Transverse colon (tissue), 4 donors: Measurements from ENCODE around the gene CHCHD3. TPM values are rescaled to one million over a fixed set of nuclear protein-coding genes. Genes with fewer than 3 reads are reported as not detected.

ENCODE experiments used
- DNase-seq: peaks from one replicate; pipeline ENCODE4 v3.0.0-alpha.2; 2019
- H3K27ac ChIP-seq, 4 donors: fragments of 200-600 bp; sonication (generic); 2 replicates each; pipeline ENCODE4 v1.5.1; 2016 to 2018; ENCODE audit warnings: inconsistent platforms in 4 of 4
- H3K27me3 ChIP-seq: fragments of 200-600 bp; sonication (generic); 2 replicates; pipeline ENCODE4 v1.5.1; 2017; ENCODE audit warnings: inconsistent platforms
- H3K36me3 ChIP-seq, 4 donors: fragments of 200-600 bp; sonication (generic); 2 replicates each; pipeline ENCODE4 v1.5.1; 2017 to 2019; ENCODE audit warnings: inconsistent platforms in 4 of 4
- H3K4me1 ChIP-seq, 4 donors: fragments of 200-600 bp; sonication (generic); 2 replicates each; pipeline ENCODE4 v1.5.1; 2017 to 2020; ENCODE audit warnings: inconsistent platforms in 4 of 4
- H3K4me3 ChIP-seq, 4 donors: fragments of 200-600 bp; sonication (generic); 1 replicate in 1 of 4; 2 replicates in 3 of 4; pipeline versions ENCODE4 v1.5.1 to v1.6.1; 2017 to 2019; ENCODE audit warnings: inconsistent platforms in 4 of 4
- H3K9me3 ChIP-seq, 2 donors: fragments of 200-600 bp; sonication (generic); 2 replicates each; pipeline ENCODE4 v1.5.1; 2017 to 2019; ENCODE audit warnings: inconsistent platforms in 2 of 2
- CTCF ChIP-seq, 5 experiments: fragments of 200-600 bp in 3 of 5; fragments of 450-650 bp in 2 of 5; sonication (generic) in 3 of 5; IDR thresholded peaks; 1 replicate in 2 of 5; 2 replicates in 3 of 5; pipeline ENCODE4 v1.5.1; 2016 to 2017; ENCODE audit warnings: antibody characterized with exemption in 5 of 5, inconsistent platforms in 3 of 5, mild to moderate bottlenecking in 2 of 5, moderate library complexity in 1 of 5
- EP300 ChIP-seq: sonication (generic); formaldehyde crosslinking; IDR thresholded peaks from one replicate; pipeline ENCODE4 v1.6.1; 2017; ENCODE audit warnings: antibody characterized with exemption, low read depth
- POLR2A ChIP-seq: fragments of 450-650 bp; IDR thresholded peaks from one replicate; pipeline ENCODE4 v1.6.1; 2016; ENCODE audit warnings: antibody characterized with exemption, mild to moderate bottlenecking, moderate library complexity
- POLR2AphosphoS5 ChIP-seq, 3 donors: sonication (generic); formaldehyde crosslinking; IDR thresholded peaks; one replicate each; pipeline ENCODE4 v1.6.1; 2016; ENCODE audit warnings: antibody characterized with exemption in 3 of 3
- WGBS, 2 donors: methylation state at CpG; one replicate each; pipeline ENCODE4 v1.1.5; 2018; ENCODE audit warnings: low coverage in 1 of 2; 5-methylcytosine and 5-hydroxymethylcytosine counted together
- in situ Hi-C, 4 donors: fragments of 200-750 bp; cut with MboI; loops; one replicate each; pipeline versions ENCODE4 v1.15.0 to v1.15.1; 2017; ENCODE audit warnings: low sequenced_read_pairs in 3 of 4, low pct_ligation_motif_present in 1 of 4, low pct_unique_long_range_greater_than_20kb in 1 of 4
- intact Hi-C: fragments of 100-400 bp; cut with DNase I; formaldehyde crosslinking; loops from one replicate; pipeline ENCODE4 v1.15.1; 2023; ENCODE audit warnings: low total_unique reads
- total RNA-seq, 4 donors: library from RNA; depleted of rRNA; stranded (reverse); fragments of >200 nt; gene quantifications; one replicate each; pipeline ENCODE4 v1.1.0, GENCODE V29; 2016

CHCHD3 gene
- total RNA-seq, 4 donors from 2014 or later, result 49.4 to 78.1 (median 52.9) TPM

- H3K9me3 ChIP-seq, result no peaks in the 10 kb centered on the region
- intact Hi-C loops, result no loop called here
- no peaks in the 10 kb centered on the region for H3K36me3 ChIP-seq
- peaks cover 0 to 10% (median 2%) of the 10 kb centered on the region in 4 donors for H3K4me1 ChIP-seq
- TF ChIP-seq POLR2A (no peak), CTCF (IDR thresholded peaks at IDR 0.05) (no peak), EP300 (no peak), POLR2AphosphoS5 (IDR thresholded peaks at IDR 0.05) (no peak)
- H3K27ac ChIP-seq, result no peak overlapping the region
- no peaks in the 10 kb centered on the region for H3K27me3 ChIP-seq
- in situ Hi-C loops, result no loop called here
- H3K4me3 ChIP-seq, result no peak overlapping the region
- WGBS, 2 donors, result 60 to 86% methylated on average over 1 to 2 of the region's 2 CpGs
- no peak for DNase-seq
Measured at GRCh38 chr7:132956556-132956955, 125.3 kb downstream of the CHCHD3 start.

GRCh38 chr7:132953468-132953867 lies 128.4 kb downstream of the CHCHD3 start:
- no peak overlapping the region for H3K27ac ChIP-seq
- DNase-seq, result no peak
- 61 to 71% methylated on average over 1 to 2 of the region's 2 CpGs for WGBS, 2 donors
- intact Hi-C loops (no loop called here), in situ Hi-C loops (no loop called here)
- peaks cover 0 to 10% (median 2%) of the 10 kb centered on the region in 4 donors for H3K4me1 ChIP-seq
- H3K27me3 ChIP-seq, result no peaks in the 10 kb centered on the region
- TF ChIP-seq CTCF (IDR thresholded peaks at IDR 0.05) (no peak), POLR2A (no peak), POLR2AphosphoS5 (IDR thresholded peaks at IDR 0.05) (no peak), EP300 (no peak)
- H3K4me3 ChIP-seq, result no peak overlapping the region
- no peaks in the 10 kb centered on the region for H3K9me3 ChIP-seq
- no peaks in the 10 kb centered on the region for H3K36me3 ChIP-seq

- no peak overlapping the region for H3K27ac ChIP-seq
- WGBS, 2 donors, result 50 to 86% methylated on average over 1 of the region's 1 CpG
- H3K9me3 ChIP-seq, result no peaks in the 10 kb centered on the region
- H3K4me3 ChIP-seq, result no peak overlapping the region
- no peaks in the 10 kb centered on the region for H3K36me3 ChIP-seq
- intact Hi-C loops, result no loop called here
- H3K27me3 ChIP-seq, result no peaks in the 10 kb centered on the region
- no peak for DNase-seq
- TF ChIP-seq CTCF (IDR thresholded peaks at IDR 0.05) (no peak), EP300 (no peak), POLR2A (no peak), POLR2AphosphoS5 (IDR thresholded peaks at IDR 0.05) (no peak)
- peaks cover 0 to 10% (median 2%) of the 10 kb centered on the region in 4 donors for H3K4me1 ChIP-seq
- in situ Hi-C loops, result no loop called here
Measured at GRCh38 chr7:132950725-132951124, 131.2 kb downstream of the CHCHD3 start.

- no peak overlapping the region for H3K4me3 ChIP-seq
- in situ Hi-C loops, result no loop called here
- 94 to 100% methylated on average over 1 of the region's 1 CpG for WGBS, 2 donors
- no peak for DNase-seq
- intact Hi-C loops, result no loop called here
- no peaks in the 10 kb centered on the region for H3K9me3 ChIP-seq
- H3K4me1 ChIP-seq, result no peaks in the 10 kb centered on the region
- no peak overlapping the region for H3K27ac ChIP-seq
- H3K36me3 ChIP-seq, result no peaks in the 10 kb centered on the region
- no peak for TF ChIP-seq EP300
- no peak for TF ChIP-seq POLR2A
- no peak for TF ChIP-seq POLR2AphosphoS5 (IDR thresholded peaks at IDR 0.05)
- TF ChIP-seq CTCF (IDR thresholded peaks at IDR 0.05), result no peak
- no peaks in the 10 kb centered on the region for H3K27me3 ChIP-seq
Measured at GRCh38 chr7:132947011-132947410, 134.9 kb downstream of the CHCHD3 start.
